ENCODE measurements around the gene DHRS3. TPM values are rescaled to one million over a fixed set of nuclear protein-coding genes. Genes with fewer than 3 reads are reported as not detected.

The DHRS3 gene
- total and polyA plus RNA-seq, 2 donors (not counting 3 experiments of a cell fraction or from before 2014, with no cell fraction given), result 54.3 to 75.2 TPM

DNA sequence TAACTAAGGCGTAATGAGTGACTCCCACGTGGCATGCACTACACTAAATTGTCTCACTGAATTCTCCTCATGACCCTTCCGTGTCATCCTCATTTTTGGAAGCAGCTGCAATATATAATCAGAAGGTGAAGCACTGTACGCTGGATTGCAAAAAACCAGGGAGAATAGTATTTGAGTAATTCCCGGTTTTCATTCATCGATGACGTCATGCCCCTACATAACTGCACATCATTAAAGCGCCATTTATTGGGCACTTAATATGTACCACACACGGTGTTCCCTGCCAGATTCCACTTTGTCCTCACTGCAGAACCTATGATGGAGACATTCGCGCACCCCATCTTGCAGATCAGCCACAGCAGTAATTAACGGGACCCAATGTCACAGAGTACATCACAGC, 41.0 kb downstream of the DHRS3 start:
- Histone ChIP-seq H4K20me1 (replicated peaks; ENCODE audit: control insufficient read depth, extremely low read depth, insufficient read depth, low read length) (no peaks in the 10 kb centered on the region), H3K9ac (replicated peaks; ENCODE audit: extremely low read depth, insufficient read depth, low read length) (no peak overlapping the region), H3K27me3 (ENCODE audit: control insufficient read depth in 2 of 2, insufficient read depth in 2 of 2, low read length in 2 of 2) (no peaks in the 10 kb centered on the region), H3K4me1 (ENCODE audit: control insufficient read depth, extremely low read depth, insufficient read depth, low read length) (peaks cover 4% of the 10 kb centered on the region), H3K9me3 (replicated peaks; ENCODE audit: control insufficient read depth, insufficient read depth, low read length) (no peaks in the 10 kb centered on the region), H3K27ac (ENCODE audit: insufficient read depth, low read depth, low read length) (no peak overlapping the region), H3K9me1 (replicated peaks; ENCODE audit: control insufficient read depth, extremely low read depth, insufficient read depth, low read length) (no peaks in the 10 kb centered on the region), H3K4me2 (ENCODE audit: insufficient read depth, low read length) (no peak overlapping the region), H3K4me3 (replicated peaks in 1 of 3; ENCODE audit: insufficient read depth in 1 of 3, low read depth in 1 of 3, low read length in 3 of 3) (no peak overlapping the region), H2AFZ (ENCODE audit: low read depth, low read length) (no peak overlapping the region), H3K79me2 (ENCODE audit: control insufficient read depth, insufficient read depth, low read length) (no peaks in the 10 kb centered on the region), H3K36me3 (ENCODE audit: control insufficient read depth in 2 of 2, extremely low read depth in 1 of 2, insufficient read depth in 2 of 2, low read length in 2 of 2) (peaks cover 2 to 33% of the 10 kb centered on the region in 2 experiments)
- FAIRE-seq (no peak), DNase-seq (ENCODE audit: low read depth, low spot score) (no peak)
- dilution Hi-C loops (cut with MboI; ENCODE audit: extremely low pct_ligation_motif_present, low sequenced_read_pairs), result no loop called here
- TF ChIP-seq EZH2 (IDR thresholded peaks at IDR 0.05; ENCODE audit: borderline replicate concordance, low read depth, low read length, severe bottlenecking), result no peak
- CTCF ChIA-PET, result interaction anchor here (0.7 kb wide), 1 partner anchor 10 kb away, joined by 3 read pairs; no protein-coding TSS in a partner anchor
- POLR2A ChIA-PET, result no interaction called here
- no TSS peak for BruUV-seq (replicated peaks)
- intact Hi-C loops (cut with micrococcal nuclease), result no loop called here

DNA sequence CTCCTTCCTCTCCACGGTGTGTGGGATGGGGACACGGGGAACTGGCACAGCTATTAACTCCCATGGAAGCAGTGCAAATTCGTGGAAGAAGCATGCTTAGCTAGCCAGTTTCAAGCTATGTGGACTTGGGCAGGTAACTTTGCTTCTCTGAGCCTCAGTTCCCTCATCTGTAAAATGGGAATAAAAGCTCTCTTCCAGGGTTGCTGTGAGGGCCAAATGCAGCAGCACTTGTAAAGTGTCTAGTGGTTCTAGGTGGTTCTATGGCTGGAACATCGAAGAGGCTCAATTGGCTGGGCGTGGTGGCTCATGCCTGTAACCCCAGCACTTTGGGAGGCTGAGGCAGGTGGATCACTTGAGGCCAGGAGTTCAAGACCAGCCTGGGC, 43.3 kb downstream of the DHRS3 start:
- no peak overlapping the region for H3K27ac ChIP-seq (ENCODE audit: insufficient read depth, low read depth, low read length)
- FAIRE-seq, result no peak
- H3K36me3 ChIP-seq (ENCODE audit: control insufficient read depth in 2 of 2, extremely low read depth in 1 of 2, insufficient read depth in 2 of 2, low read length in 2 of 2), result peaks cover 0 to 42% of the 10 kb centered on the region in 2 experiments
- ChIA-PET POLR2A (no interaction called here), CTCF (interaction anchor here (0.9 to 1.7 kb wide), 2 partner anchors 44 to 260 kb away, joined by 4 to 5 read pairs; no protein-coding TSS in a partner anchor)
- no peak for DNase-seq (ENCODE audit: low read depth, low spot score)
- TF ChIP-seq MYC (IDR thresholded peaks at IDR 0.05; ENCODE audit: low read depth, low read length) (no peak), EZH2 (IDR thresholded peaks at IDR 0.05; ENCODE audit: borderline replicate concordance, low read depth, low read length, severe bottlenecking) (no peak), POLR2AphosphoS5 (IDR thresholded peaks at IDR 0.05; ENCODE audit: insufficient read depth, low read depth, low read length) (no peak), FOS (IDR thresholded peaks at IDR 0.05; ENCODE audit: borderline replicate concordance, insufficient read depth, low read length) (no peak), POLR2A (IDR thresholded peaks at IDR 0.05; ENCODE audit: low read depth, low read length) (no peak), MAX (IDR thresholded peaks at IDR 0.05; ENCODE audit: insufficient read depth, insufficient read length) (no peak), GATA2 (IDR thresholded peaks at IDR 0.05; ENCODE audit: insufficient read depth, insufficient read length, low read depth, low read length) (no peak)
- TF ChIP-seq, protein P1, sequence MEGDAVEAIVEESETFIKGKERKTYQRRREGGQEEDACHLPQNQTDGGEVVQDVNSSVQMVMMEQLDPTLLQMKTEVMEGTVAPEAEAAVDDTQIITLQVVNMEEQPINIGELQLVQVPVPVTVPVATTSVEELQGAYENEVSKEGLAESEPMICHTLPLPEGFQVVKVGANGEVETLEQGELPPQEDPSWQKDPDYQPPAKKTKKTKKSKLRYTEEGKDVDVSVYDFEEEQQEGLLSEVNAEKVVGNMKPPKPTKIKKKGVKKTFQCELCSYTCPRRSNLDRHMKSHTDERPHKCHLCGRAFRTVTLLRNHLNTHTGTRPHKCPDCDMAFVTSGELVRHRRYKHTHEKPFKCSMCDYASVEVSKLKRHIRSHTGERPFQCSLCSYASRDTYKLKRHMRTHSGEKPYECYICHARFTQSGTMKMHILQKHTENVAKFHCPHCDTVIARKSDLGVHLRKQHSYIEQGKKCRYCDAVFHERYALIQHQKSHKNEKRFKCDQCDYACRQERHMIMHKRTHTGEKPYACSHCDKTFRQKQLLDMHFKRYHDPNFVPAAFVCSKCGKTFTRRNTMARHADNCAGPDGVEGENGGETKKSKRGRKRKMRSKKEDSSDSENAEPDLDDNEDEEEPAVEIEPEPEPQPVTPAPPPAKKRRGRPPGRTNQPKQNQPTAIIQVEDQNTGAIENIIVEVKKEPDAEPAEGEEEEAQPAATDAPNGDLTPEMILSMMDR (IDR thresholded peaks at IDR 0.05; ENCODE audit: extremely low read depth in 1 of 2, insufficient read depth in 1 of 2, low read depth in 1 of 2, low read length in 2 of 2), result no peak
- no peak overlapping the region for H2AFZ ChIP-seq (ENCODE audit: low read depth, low read length)
- H3K79me2 ChIP-seq (ENCODE audit: control insufficient read depth, insufficient read depth, low read length), result no peaks in the 10 kb centered on the region
- dilution Hi-C loops (cut with MboI; ENCODE audit: extremely low pct_ligation_motif_present, low sequenced_read_pairs), result no loop called here
- H3K4me1 ChIP-seq (ENCODE audit: control insufficient read depth, extremely low read depth, insufficient read depth, low read length), result peaks cover 4% of the 10 kb centered on the region
- no TSS peak for BruUV-seq (replicated peaks)
- no peaks in the 10 kb centered on the region for H3K9me1 ChIP-seq (replicated peaks; ENCODE audit: control insufficient read depth, extremely low read depth, insufficient read depth, low read length)
- no peak overlapping the region for H3K4me2 ChIP-seq (ENCODE audit: insufficient read depth, low read length)
- no peak overlapping the region for H3K9ac ChIP-seq (replicated peaks; ENCODE audit: extremely low read depth, insufficient read depth, low read length)
- H3K27me3 ChIP-seq (ENCODE audit: control insufficient read depth in 2 of 2, insufficient read depth in 2 of 2, low read length in 2 of 2), result no peaks in the 10 kb centered on the region
- no peaks in the 10 kb centered on the region for H3K9me3 ChIP-seq (replicated peaks; ENCODE audit: control insufficient read depth, insufficient read depth, low read length)
- no peak overlapping the region for H3K4me3 ChIP-seq (replicated peaks in 1 of 3; ENCODE audit: insufficient read depth in 1 of 3, low read depth in 1 of 3, low read length in 3 of 3)
- H4K20me1 ChIP-seq (replicated peaks; ENCODE audit: control insufficient read depth, extremely low read depth, insufficient read depth, low read length), result no peaks in the 10 kb centered on the region
- intact Hi-C loops (cut with micrococcal nuclease), result no loop called here
